ENCODE results near the gene JAKMIP1.

Gene JAKMIP1

GRCh38 chr4:6177587-6178197, 22.7 kb downstream of the JAKMIP1 start:
- no peak for DNase-seq

- no peak for DNase-seq
These were observed 24.9 kb downstream of the JAKMIP1 start for GRCh38 chr4:6175426-6175825.

GRCh38 chr4:6172927-6173200, 27.5 kb downstream of the JAKMIP1 start:
- DNase-seq: no peak

- no peak for DNase-seq
These were observed 28.0 kb downstream of the JAKMIP1 start for GRCh38 chr4:6172093-6172926.

DNA sequence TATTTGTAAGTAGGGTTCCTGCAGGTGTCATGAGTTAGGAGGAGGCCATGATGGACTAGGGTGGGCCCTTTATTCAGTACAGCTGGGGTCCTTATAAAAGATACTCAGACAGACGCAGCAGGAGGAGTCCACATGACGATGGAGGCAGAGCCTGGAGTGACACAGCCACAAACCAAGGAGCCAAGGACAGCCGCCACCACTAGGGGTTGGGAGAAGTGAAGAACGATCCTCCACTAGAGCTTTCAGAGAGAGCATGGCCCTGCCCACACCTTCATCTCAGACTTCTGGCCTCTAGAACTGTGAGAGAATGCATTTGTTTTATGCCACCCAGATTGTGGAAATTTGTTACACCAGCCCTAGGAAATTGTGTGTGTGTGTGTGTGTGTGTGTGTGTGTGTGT, 31.1 kb downstream of the JAKMIP1 start:
- no peak for DNase-seq

DNA sequence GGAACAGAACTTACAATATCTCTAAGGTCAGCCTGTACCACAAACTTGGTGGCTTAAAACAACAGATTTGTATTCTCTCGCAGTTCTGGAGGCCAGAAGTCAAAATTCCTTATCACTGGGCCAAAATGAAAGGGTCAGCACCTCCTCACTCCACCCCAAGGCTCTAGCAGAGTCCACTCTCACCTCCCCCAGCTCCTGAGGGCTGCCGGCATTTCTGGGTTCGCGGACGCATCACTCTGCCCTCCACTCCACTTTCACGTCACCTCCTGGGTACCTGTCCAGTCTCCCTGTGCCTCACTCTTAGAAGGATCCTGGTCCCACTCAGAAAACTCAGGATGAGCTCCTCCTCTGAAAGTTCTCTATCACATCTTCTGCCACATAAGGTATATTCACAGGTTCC, 34.6 kb downstream of the JAKMIP1 start:
- no peak for DNase-seq

DNA sequence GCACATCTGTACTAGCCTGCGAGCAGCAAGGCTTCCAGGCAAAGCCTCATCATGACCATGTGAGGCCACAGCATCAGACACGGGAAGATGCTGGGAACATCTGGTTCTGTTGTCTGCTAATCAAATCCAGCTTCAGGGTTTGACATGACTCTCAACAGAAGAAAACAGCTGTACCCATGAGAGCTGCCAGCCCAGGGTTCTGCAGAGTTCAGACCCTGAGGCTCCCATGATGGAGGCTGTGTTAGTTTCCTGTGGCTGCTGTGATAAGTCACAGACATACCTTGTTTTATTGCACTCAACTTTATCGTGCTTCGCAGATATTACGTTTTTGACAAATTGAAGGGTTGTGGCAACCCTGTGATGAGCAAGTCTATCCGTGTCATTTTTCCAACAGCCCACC, 37.5 kb downstream of the JAKMIP1 start:
- no peak for DNase-seq

GRCh38 chr4:6161921-6162464, 38.4 kb downstream of the JAKMIP1 start:
- DNase-seq: no peak

DNA sequence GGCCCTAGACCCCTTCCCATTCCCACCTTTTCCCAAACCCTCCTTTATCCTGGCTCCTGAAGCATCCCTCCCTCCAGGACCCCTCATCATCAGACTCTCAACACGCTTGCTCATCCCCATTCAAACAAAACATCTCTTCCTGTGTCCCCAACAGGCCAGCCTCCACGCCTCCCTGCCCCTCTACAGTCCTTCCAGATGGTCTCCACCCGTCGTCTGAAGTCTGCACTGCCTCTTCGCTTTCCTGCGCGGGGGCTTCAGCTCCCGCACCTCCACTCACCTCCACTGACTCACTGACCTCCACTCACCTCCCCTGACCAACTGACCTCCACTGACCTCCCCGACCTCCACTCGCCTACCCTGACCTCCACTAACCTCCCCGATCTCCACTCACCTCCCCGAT, 39.8 kb downstream of the JAKMIP1 start:
- DNase-seq: no peak

DNA sequence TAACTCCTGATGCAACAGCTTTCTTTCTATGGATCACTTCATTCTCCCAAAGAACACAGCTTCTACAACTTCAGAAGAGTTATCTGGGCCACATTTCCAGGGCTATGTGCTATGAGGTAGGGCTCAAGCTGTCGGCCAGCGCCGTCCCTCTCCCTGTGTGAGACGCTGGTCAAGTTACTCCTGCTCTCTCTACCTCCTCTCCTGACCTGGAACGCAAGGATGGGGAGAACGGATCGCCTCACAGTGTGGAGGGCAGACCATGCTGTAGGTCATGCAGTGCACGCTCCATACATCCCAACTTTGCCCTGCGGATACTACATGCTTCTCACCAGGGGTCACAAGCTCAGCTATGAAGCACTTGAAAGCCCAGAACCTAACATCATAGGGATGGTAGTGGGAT, 42.4 kb downstream of the JAKMIP1 start:
- DNase-seq: no peak

- DNase-seq: no peak
These were observed 44.2 kb downstream of the JAKMIP1 start for GRCh38 chr4:6155996-6156750.

- no peak for DNase-seq
These were observed 45.5 kb downstream of the JAKMIP1 start for GRCh38 chr4:6154875-6155274.

DNA sequence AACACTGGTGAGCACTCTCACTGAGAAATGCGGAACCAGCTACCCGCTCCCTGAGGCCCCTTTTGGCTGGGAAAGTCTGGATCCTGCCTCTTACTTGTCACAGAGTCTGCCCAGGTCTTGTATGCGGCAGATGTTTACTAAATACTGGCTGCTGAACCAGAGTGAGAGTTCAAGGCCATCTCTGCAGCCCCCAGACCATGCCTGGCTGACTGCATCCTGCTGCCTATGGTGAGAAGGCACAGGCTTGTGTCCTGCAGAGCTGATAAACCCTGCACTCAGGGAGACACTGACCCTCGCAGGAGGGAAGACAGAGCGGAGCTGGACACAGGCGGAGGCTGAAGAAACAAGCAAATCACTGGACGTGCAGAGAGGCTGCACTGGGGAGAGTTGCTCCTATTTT, 46.5 kb downstream of the JAKMIP1 start:
- no peak for DNase-seq

- no peak for DNase-seq
These were observed 47.3 kb downstream of the JAKMIP1 start for GRCh38 chr4:6152869-6153705.

- no peak for DNase-seq
These were observed 50.2 kb downstream of the JAKMIP1 start for GRCh38 chr4:6150046-6150735.

- DNase-seq: no peak
These were observed 51.7 kb downstream of the JAKMIP1 start for GRCh38 chr4:6148506-6149205.

GRCh38 chr4:6147441-6147840, 52.9 kb downstream of the JAKMIP1 start:
- no peak for DNase-seq

GRCh38 chr4:6143603-6144181, 56.7 kb downstream of the JAKMIP1 start:
- no peak for DNase-seq

- no peak for DNase-seq
These were observed 57.3 kb downstream of the JAKMIP1 start for GRCh38 chr4:6142935-6143602.

GRCh38 chr4:6142511-6142910, 57.8 kb downstream of the JAKMIP1 start:
- DNase-seq: no peak

DNA sequence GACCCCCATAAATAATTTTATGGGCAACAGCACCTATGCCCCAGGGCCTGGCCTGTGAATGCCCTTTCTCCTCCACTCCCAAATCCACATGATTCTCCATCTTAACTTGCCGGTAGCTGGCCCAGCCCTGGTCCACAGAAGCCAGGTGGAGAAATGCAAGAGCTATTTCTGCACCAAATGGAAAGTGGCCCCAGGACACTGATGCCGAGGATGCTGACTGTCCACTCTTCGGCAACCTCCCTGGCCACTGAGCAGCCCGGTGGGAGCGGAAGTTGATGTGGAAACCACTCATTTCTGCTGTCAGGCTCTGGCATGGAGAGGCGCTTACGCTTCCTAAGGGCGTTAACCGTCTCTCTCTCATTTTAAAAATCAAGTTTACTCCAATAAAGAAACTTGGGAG, 58.8 kb downstream of the JAKMIP1 start:
- DNase-seq: no peak
